Endothelial cell (in vitro differentiated cells): Measurements from ENCODE around the gene GRIK5. TPM values are rescaled to one million over a fixed set of nuclear protein-coding genes. Genes with fewer than 3 reads are reported as not detected.
"Not testable (repeated sequence)": the region's sequence is repeated elsewhere in the genome, so short reads cannot be mapped to it uniquely, and the experiment has no call there.

Experiments
- DNase-seq: peaks from one replicate; pipeline ENCODE4 v3.0.0; 2021; ENCODE audit warnings: low spot score
- H3K27ac Mint-ChIP-seq: one replicate; pipeline ENCODE4 v1.8.0; 2021; ENCODE audit warnings: mixed read lengths, inconsistent platforms; ENCODE audit not compliant: unreplicated experiment
- H3K27me3 Mint-ChIP-seq: one replicate; pipeline ENCODE4 v1.8.0; 2021; ENCODE audit warnings: mild to moderate bottlenecking, moderate library complexity, mixed read lengths, inconsistent platforms; ENCODE audit not compliant: unreplicated experiment
- H3K36me3 Mint-ChIP-seq: one replicate; pipeline ENCODE4 v1.8.0; 2021; ENCODE audit warnings: mild to moderate bottlenecking, low read depth, mixed read lengths, inconsistent platforms; ENCODE audit not compliant: unreplicated experiment
- H3K4me1 Mint-ChIP-seq: one replicate; pipeline ENCODE4 v1.8.0; 2021; ENCODE audit warnings: mild to moderate bottlenecking, mixed read lengths, inconsistent platforms; ENCODE audit not compliant: unreplicated experiment
- H3K4me3 Mint-ChIP-seq: one replicate; pipeline ENCODE4 v1.8.0; 2021; ENCODE audit warnings: mild to moderate bottlenecking, mixed read lengths, inconsistent platforms; ENCODE audit not compliant: unreplicated experiment
- H3K9me3 Mint-ChIP-seq: one replicate; pipeline ENCODE4 v1.8.0; 2021; ENCODE audit warnings: mixed read lengths, inconsistent platforms; ENCODE audit not compliant: unreplicated experiment
- CTCF ChIP-seq: fragments of 200-600 bp; sonication (generic); IDR thresholded peaks from one replicate; pipeline ENCODE4 v1.5.0; 2021; ENCODE audit warnings: antibody characterized with exemption; ENCODE audit not compliant: unreplicated experiment
- total RNA-seq: library from RNA; stranded (reverse); fragmentation: NEBNext Ultra II Directional; extraction: Animal tissue kit (Norgen Biotek cat#: 25700); gene quantifications from one replicate; pipeline ENCODE4 v1.2.1, GENCODE V29; 2021; ENCODE audit not compliant: unreplicated experiment

GRIK5 gene
- total RNA-seq, 1 donor from 2014 or later: 18.4 TPM

- Mint-ChIP-seq H3K36me3 (peaks cover 11% of the 10 kb centered on the region), H3K4me1 (no peaks in the 10 kb centered on the region), H3K4me3 (no peak overlapping the region), H3K27ac (no peak overlapping the region), H3K27me3 (peaks cover 9% of the 10 kb centered on the region), H3K9me3 (no peaks in the 10 kb centered on the region)
- no peak for TF ChIP-seq CTCF
- DNase-seq: no peak
Observed at GRCh38 chr19:42022616-42023015, 47.4 kb downstream of the GRIK5 start.

GRCh38 chr19:42021185-42021584, 48.8 kb downstream of the GRIK5 start:
- H3K9me3 Mint-ChIP-seq: no peaks in the 10 kb centered on the region
- no peak for TF ChIP-seq CTCF
- peaks cover 11% of the 10 kb centered on the region for H3K36me3 Mint-ChIP-seq
- H3K4me3 Mint-ChIP-seq: no peak overlapping the region
- DNase-seq: no peak
- H3K4me1 Mint-ChIP-seq: no peaks in the 10 kb centered on the region
- peaks cover 9% of the 10 kb centered on the region for H3K27me3 Mint-ChIP-seq
- H3K27ac Mint-ChIP-seq: no peak overlapping the region

GRCh38 chr19:42018503-42019193, 51.4 kb downstream of the GRIK5 start:
- no peaks in the 10 kb centered on the region for H3K9me3 Mint-ChIP-seq
- DNase-seq: no peak
- peaks cover 11% of the 10 kb centered on the region for H3K36me3 Mint-ChIP-seq
- no peak overlapping the region for H3K4me3 Mint-ChIP-seq
- no peak for TF ChIP-seq CTCF
- no peaks in the 10 kb centered on the region for H3K4me1 Mint-ChIP-seq
- H3K27ac Mint-ChIP-seq: no peak overlapping the region
- H3K27me3 Mint-ChIP-seq: peaks cover 5% of the 10 kb centered on the region

GRCh38 chr19:42017040-42017439, 53.0 kb downstream of the GRIK5 start:
- H3K36me3 Mint-ChIP-seq: peaks cover 7% of the 10 kb centered on the region
- H3K27ac Mint-ChIP-seq: no peak overlapping the region
- no peaks in the 10 kb centered on the region for H3K9me3 Mint-ChIP-seq
- no peaks in the 10 kb centered on the region for H3K4me1 Mint-ChIP-seq
- no peak for TF ChIP-seq CTCF
- DNase-seq: no peak
- H3K4me3 Mint-ChIP-seq: no peak overlapping the region
- peaks cover 3% of the 10 kb centered on the region for H3K27me3 Mint-ChIP-seq

- not testable (repeated sequence) for DNase-seq, H3K4me1 Mint-ChIP-seq, H3K36me3 Mint-ChIP-seq, H3K27ac Mint-ChIP-seq, H3K9me3 Mint-ChIP-seq, H3K27me3 Mint-ChIP-seq, H3K4me3 Mint-ChIP-seq
Observed at GRCh38 chr19:42012747-42013146, 57.3 kb downstream of the GRIK5 start.
